Panc1 (cell line): Measurements from ENCODE around the gene MSRB2.

Source experiments
- CTCF ChIP-seq: fragments of 450-650 bp; IDR thresholded peaks from 2 replicates; pipeline ENCODE4 v1.5.1; 2017; ENCODE audit warnings: mild to moderate bottlenecking
- POLR2AphosphoS5 ChIP-seq: IDR thresholded peaks from 2 replicates; pipeline ENCODE4 v1.6.1; 2012; ENCODE audit warnings: mild to moderate bottlenecking, low read depth, low read length, moderate library complexity
- REST ChIP-seq, 2 experiments: IDR thresholded peaks; 2 replicates each; pipeline ENCODE4 v1.6.1; 2011 to 2012; ENCODE audit warnings: low read depth in 2 of 2, control low read depth in 1 of 2, low read length in 1 of 2, mild to moderate bottlenecking in 1 of 2, moderate library complexity in 1 of 2; ENCODE audit not compliant: insufficient read depth in 1 of 2
- TCF7L2 ChIP-seq: IDR thresholded peaks from 2 replicates; pipeline ENCODE4 v1.6.1; 2011; ENCODE audit warnings: mild to moderate bottlenecking, low read depth, low read length, inconsistent platforms

GRCh38 chr10:23063045-23063972, 32.1 kb upstream of the MSRB2 start:
- TF ChIP-seq CTCF (no peak), POLR2AphosphoS5 (no peak), REST (IDR thresholded peaks at IDR 0.05; ENCODE audit: insufficient read depth in 1 of 2, low read depth in 2 of 2, low read length in 1 of 2) (no peak), TCF7L2 (no peak)
